ENCODE data around the gene IL17D.
A peak's percentile ranks its signal among the peaks of the same experiment; 100 is the strongest.

The IL17D gene

GRCh38 chr13:20691616-20692015, 11.9 kb upstream of the IL17D start:
- no peak for DNase-seq (ENCODE audit: low spot score)

- DNase-seq (ENCODE audit: low spot score): no peak
These were observed 7.4 kb upstream of the IL17D start for GRCh38 chr13:20696073-20696472.

GRCh38 chr13:20699715-20700114, 3.8 kb upstream of the IL17D start:
- no peak for DNase-seq (ENCODE audit: low spot score)

- DNase-seq (ENCODE audit: low spot score): no peak
These were observed 3.2 kb upstream of the IL17D start for GRCh38 chr13:20700288-20700687.

GRCh38 chr13:20701461-20701860, 2.0 kb upstream of the IL17D start:
- no peak for DNase-seq (ENCODE audit: low spot score)

- DNase-seq (ENCODE audit: low spot score): no peak
These were observed 977 bp upstream of the IL17D start for GRCh38 chr13:20702530-20702914.

- peak; percentile 92 for DNase-seq (ENCODE audit: low spot score)
These were observed 420 bp downstream of the IL17D start for GRCh38 chr13:20703780-20704458.

GRCh38 chr13:20704459-20705069, 1.1 kb downstream of the IL17D start:
- DNase-seq (ENCODE audit: low spot score): no peak

- DNase-seq (ENCODE audit: low spot score): no peak
These were observed 3.2 kb downstream of the IL17D start for GRCh38 chr13:20706661-20707060.

- no peak for DNase-seq (ENCODE audit: low spot score)
These were observed 4.7 kb downstream of the IL17D start for GRCh38 chr13:20708216-20708615.

- no peak for DNase-seq (ENCODE audit: low spot score)
These were observed 5.9 kb downstream of the IL17D start for GRCh38 chr13:20709369-20709768.

GRCh38 chr13:20709782-20710181, 6.3 kb downstream of the IL17D start:
- no peak for DNase-seq (ENCODE audit: low spot score)

- DNase-seq (ENCODE audit: low spot score): no peak
These were observed 8.0 kb downstream of the IL17D start for GRCh38 chr13:20711301-20712044.

- DNase-seq (ENCODE audit: low spot score): no peak
These were observed 9.5 kb downstream of the IL17D start for GRCh38 chr13:20713014-20713376.

- no peak for DNase-seq (ENCODE audit: low spot score)
These were observed 10.3 kb downstream of the IL17D start for GRCh38 chr13:20713751-20714150.

- DNase-seq (ENCODE audit: low spot score): no peak
These were observed 10.7 kb downstream of the IL17D start for GRCh38 chr13:20714161-20714560.

GRCh38 chr13:20714563-20715329, 11.2 kb downstream of the IL17D start:
- DNase-seq (ENCODE audit: low spot score): no peak

GRCh38 chr13:20715330-20715712, 11.8 kb downstream of the IL17D start:
- no peak for DNase-seq (ENCODE audit: low spot score)

GRCh38 chr13:20716951-20717350, 13.5 kb downstream of the IL17D start:
- DNase-seq (ENCODE audit: low spot score): peak; percentile 83

GRCh38 chr13:20717581-20718542, 14.4 kb downstream of the IL17D start:
- DNase-seq (ENCODE audit: low spot score): peak; percentile 48

- DNase-seq (ENCODE audit: low spot score): no peak
These were observed 15.6 kb downstream of the IL17D start for GRCh38 chr13:20718958-20719566.

Measured in D341Med (cell line).